Measurements from ENCODE around the gene AFDN. TPM values are rescaled to one million over a fixed set of nuclear protein-coding genes. Genes with fewer than 3 reads are reported as not detected.

Gene AFDN
- total and polyA plus RNA-seq, 10 of the 15 experiments (the other 5 are each of a cell fraction or from before 2014, with no cell fraction given) = 5.7 to 68.2 (median 45.1) TPM

GRCh38 chr6:167781066-167781767 lies 45.5 kb upstream of the AFDN start:
- ChIA-PET CTCF (no interaction called here), SMC1A (ENCODE audit: uncharacterized antibody, unreplicated experiment) (no interaction called here), POLR2A (no interaction called here), RAD21 (ENCODE audit: unreplicated experiment) (no interaction called here)
- no TSS peak for BruUV-seq (replicated peaks)
- FAIRE-seq = no peak
- Histone ChIP-seq H3K27me3 (replicated peaks in 1 of 2; ENCODE audit: control insufficient read depth in 2 of 2, insufficient read depth in 2 of 2, low read length in 1 of 2) (no peaks in the 10 kb centered on the region), H3K27ac (ENCODE audit: control insufficient read depth, insufficient read depth) (no peak overlapping the region), H3K79me2 (ENCODE audit: control insufficient read depth, insufficient read depth, low read length) (no peaks in the 10 kb centered on the region), H3K4me3 (no peak overlapping the region), H3K4me1 (ENCODE audit: control insufficient read depth, insufficient read depth, low read length) (no peaks in the 10 kb centered on the region), H3K9me3 (replicated peaks; ENCODE audit: control insufficient read depth, insufficient read depth, low read length) (no peaks in the 10 kb centered on the region), H4K20me1 (ENCODE audit: control insufficient read depth, insufficient read depth) (no peaks in the 10 kb centered on the region), H3K9ac (ENCODE audit: control insufficient read depth, insufficient read depth, low read length) (no peak overlapping the region), H2AFZ (ENCODE audit: control insufficient read depth, low read depth, low read length) (no peak overlapping the region), H3K36me3 (ENCODE audit: control insufficient read depth in 2 of 2, insufficient read depth in 2 of 2, low read length in 1 of 2) (no peaks in the 10 kb centered on the region), H3K4me2 (ENCODE audit: control insufficient read depth, insufficient read depth) (no peak overlapping the region)
- DNase-seq (ENCODE audit: low read depth, low spot score) = no peak
- 34% methylated on average over 15 of the region's 15 CpGs for WGBS (ENCODE audit: insufficient coverage, insufficient replicate concordance, low lambda C conversion rate, missing lambda C conversion rate)
- TF ChIP-seq POLR2A (IDR thresholded peaks at IDR 0.05; ENCODE audit: low read depth, low read length) (no peak), SMAD1 (IDR thresholded peaks at IDR 0.05; ENCODE audit: low read depth, partially characterized antibody) (no peak), ATF7 (IDR thresholded peaks at IDR 0.05; ENCODE audit: low read depth) (no peak), KDM1A (IDR thresholded peaks at IDR 0.05; ENCODE audit: borderline replicate concordance) (no peak), SREBF2 (IDR thresholded peaks at IDR 0.05; ENCODE audit: low read length) (no peak), EGR1 (IDR thresholded peaks at IDR 0.05; ENCODE audit: borderline replicate concordance in 1 of 2, low read depth in 2 of 2, low read length in 2 of 2) (no peak), RAD21 (IDR thresholded peaks at IDR 0.05; ENCODE audit: insufficient read depth, low read depth, low read length) (no peak), IKZF2 (IDR thresholded peaks at IDR 0.05) (no peak)
- TF ChIP-seq, protein P1, sequence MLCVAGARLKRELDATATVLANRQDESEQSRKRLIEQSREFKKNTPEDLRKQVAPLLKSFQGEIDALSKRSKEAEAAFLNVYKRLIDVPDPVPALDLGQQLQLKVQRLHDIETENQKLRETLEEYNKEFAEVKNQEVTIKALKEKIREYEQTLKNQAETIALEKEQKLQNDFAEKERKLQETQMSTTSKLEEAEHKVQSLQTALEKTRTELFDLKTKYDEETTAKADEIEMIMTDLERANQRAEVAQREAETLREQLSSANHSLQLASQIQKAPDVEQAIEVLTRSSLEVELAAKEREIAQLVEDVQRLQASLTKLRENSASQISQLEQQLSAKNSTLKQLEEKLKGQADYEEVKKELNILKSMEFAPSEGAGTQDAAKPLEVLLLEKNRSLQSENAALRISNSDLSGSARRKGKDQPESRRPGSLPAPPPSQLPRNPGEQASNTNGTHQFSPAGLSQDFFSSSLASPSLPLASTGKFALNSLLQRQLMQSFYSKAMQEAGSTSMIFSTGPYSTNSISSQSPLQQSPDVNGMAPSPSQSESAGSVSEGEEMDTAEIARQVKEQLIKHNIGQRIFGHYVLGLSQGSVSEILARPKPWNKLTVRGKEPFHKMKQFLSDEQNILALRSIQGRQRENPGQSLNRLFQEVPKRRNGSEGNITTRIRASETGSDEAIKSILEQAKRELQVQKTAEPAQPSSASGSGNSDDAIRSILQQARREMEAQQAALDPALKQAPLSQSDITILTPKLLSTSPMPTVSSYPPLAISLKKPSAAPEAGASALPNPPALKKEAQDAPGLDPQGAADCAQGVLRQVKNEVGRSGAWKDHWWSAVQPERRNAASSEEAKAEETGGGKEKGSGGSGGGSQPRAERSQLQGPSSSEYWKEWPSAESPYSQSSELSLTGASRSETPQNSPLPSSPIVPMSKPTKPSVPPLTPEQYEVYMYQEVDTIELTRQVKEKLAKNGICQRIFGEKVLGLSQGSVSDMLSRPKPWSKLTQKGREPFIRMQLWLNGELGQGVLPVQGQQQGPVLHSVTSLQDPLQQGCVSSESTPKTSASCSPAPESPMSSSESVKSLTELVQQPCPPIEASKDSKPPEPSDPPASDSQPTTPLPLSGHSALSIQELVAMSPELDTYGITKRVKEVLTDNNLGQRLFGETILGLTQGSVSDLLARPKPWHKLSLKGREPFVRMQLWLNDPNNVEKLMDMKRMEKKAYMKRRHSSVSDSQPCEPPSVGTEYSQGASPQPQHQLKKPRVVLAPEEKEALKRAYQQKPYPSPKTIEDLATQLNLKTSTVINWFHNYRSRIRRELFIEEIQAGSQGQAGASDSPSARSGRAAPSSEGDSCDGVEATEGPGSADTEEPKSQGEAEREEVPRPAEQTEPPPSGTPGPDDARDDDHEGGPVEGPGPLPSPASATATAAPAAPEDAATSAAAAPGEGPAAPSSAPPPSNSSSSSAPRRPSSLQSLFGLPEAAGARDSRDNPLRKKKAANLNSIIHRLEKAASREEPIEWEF (IDR thresholded peaks at IDR 0.05; ENCODE audit: insufficient replicate concordance, low read depth, low read length) = no peak
- TF ChIP-seq, protein P2, sequence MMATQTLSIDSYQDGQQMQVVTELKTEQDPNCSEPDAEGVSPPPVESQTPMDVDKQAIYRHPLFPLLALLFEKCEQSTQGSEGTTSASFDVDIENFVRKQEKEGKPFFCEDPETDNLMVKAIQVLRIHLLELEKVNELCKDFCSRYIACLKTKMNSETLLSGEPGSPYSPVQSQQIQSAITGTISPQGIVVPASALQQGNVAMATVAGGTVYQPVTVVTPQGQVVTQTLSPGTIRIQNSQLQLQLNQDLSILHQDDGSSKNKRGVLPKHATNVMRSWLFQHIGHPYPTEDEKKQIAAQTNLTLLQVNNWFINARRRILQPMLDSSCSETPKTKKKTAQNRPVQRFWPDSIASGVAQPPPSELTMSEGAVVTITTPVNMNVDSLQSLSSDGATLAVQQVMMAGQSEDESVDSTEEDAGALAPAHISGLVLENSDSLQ (IDR thresholded peaks at IDR 0.05) = no peak
- no peak for ATAC-seq
- in situ Hi-C loops (cut with MboI) (no loop called here), intact Hi-C loops (cut with micrococcal nuclease; ENCODE audit: unreplicated experiment) (no loop called here)

Data from GM12878 (cell line).